ENCODE results near the gene LOXHD1.

- TF ChIP-seq CTCF (IDR thresholded peaks at IDR 0.05), result no peak
- no peak for TF ChIP-seq POLR2AphosphoS5 (IDR thresholded peaks at IDR 0.05; ENCODE audit: insufficient read depth in 1 of 2, low read depth in 1 of 2)
Measured at GRCh38 chr18:46482831-46483230, 174.2 kb downstream of the LOXHD1 start.

All from vagina (tissue), 2 donors.